Activated naive CD4-positive, alpha-beta T cell treated with anti-CD3 and anti-CD28 coated beads, Interleukin-2, amount 50 U/mL, for 24 hours (primary cell): ENCODE measurements around the gene REEP3.
"Not testable (repeated sequence)": the region's sequence is repeated elsewhere in the genome, so short reads cannot be mapped to it uniquely, and the experiment has no call there.

ENCODE experiments used
- H3K27ac Mint-ChIP-seq: one replicate; pipeline ENCODE4 v1.8.0; 2021; ENCODE audit warnings: mild to moderate bottlenecking, mixed read lengths
- H3K27me3 Mint-ChIP-seq: one replicate; pipeline ENCODE4 v1.8.0; 2021; ENCODE audit warnings: mixed read lengths
- H3K36me3 Mint-ChIP-seq: one replicate; pipeline ENCODE4 v1.8.0; 2021; ENCODE audit warnings: mixed read lengths
- H3K4me1 Mint-ChIP-seq: one replicate; pipeline ENCODE4 v1.8.0; 2021; ENCODE audit warnings: mixed read lengths
- H3K4me3 Mint-ChIP-seq: one replicate; pipeline ENCODE4 v1.8.0; 2021; ENCODE audit warnings: mild to moderate bottlenecking, mixed read lengths
- H3K9me3 Mint-ChIP-seq: one replicate; pipeline ENCODE4 v1.8.0; 2021; ENCODE audit warnings: mixed read lengths

REEP3 gene

GRCh38 chr10:63520500-63521415 is at the start of gene REEP3:
Gene REEP3, plus strand, starts transcription at chr10:63521401. Its CDS starts 145 bp downstream, at chr10:63521546.
- Mint-ChIP-seq H3K4me1 (peaks cover 68% of the 10 kb centered on the region), H3K27me3 (no peaks in the 10 kb centered on the region)

GRCh38 chr10:63474488-63474887 is 46.7 kb upstream of the REEP3 start:
- Mint-ChIP-seq H3K9me3 (no peaks in the 10 kb centered on the region), H3K27me3 (no peaks in the 10 kb centered on the region), H3K4me3 (no peak overlapping the region), H3K4me1 (peaks cover 42% of the 10 kb centered on the region), H3K27ac (no peak overlapping the region), H3K36me3 (peaks cover 5% of the 10 kb centered on the region)

More at GRCh38 chr10:63520500-63521415, at the start of gene REEP3:
- H3K4me3 Mint-ChIP-seq = peak within 1 kb of the TSS; percentile 86
- H3K27ac Mint-ChIP-seq = peak within 1 kb of the TSS; percentile 91
- H3K36me3 Mint-ChIP-seq = peaks cover 3% of the 10 kb centered on the region
- no peaks in the 10 kb centered on the region for H3K9me3 Mint-ChIP-seq

GRCh38 chr10:63477927-63478326 is 43.3 kb upstream of the REEP3 start:
- H3K4me3 Mint-ChIP-seq = no peak overlapping the region
- H3K27me3 Mint-ChIP-seq = no peaks in the 10 kb centered on the region
- no peaks in the 10 kb centered on the region for H3K9me3 Mint-ChIP-seq
- H3K27ac Mint-ChIP-seq = no peak overlapping the region
- H3K36me3 Mint-ChIP-seq = peaks cover 5% of the 10 kb centered on the region
- H3K4me1 Mint-ChIP-seq = peaks cover 43% of the 10 kb centered on the region

GRCh38 chr10:63478564-63478963 is 42.6 kb upstream of the REEP3 start:
- Mint-ChIP-seq H3K36me3 (peaks cover 5% of the 10 kb centered on the region), H3K27me3 (no peaks in the 10 kb centered on the region), H3K4me3 (no peak overlapping the region), H3K4me1 (peaks cover 46% of the 10 kb centered on the region), H3K27ac (no peak overlapping the region), H3K9me3 (no peaks in the 10 kb centered on the region)

- H3K36me3 Mint-ChIP-seq = peaks cover 5% of the 10 kb centered on the region
- H3K27me3 Mint-ChIP-seq = no peaks in the 10 kb centered on the region
- H3K9me3 Mint-ChIP-seq = no peaks in the 10 kb centered on the region
- no peak overlapping the region for H3K4me3 Mint-ChIP-seq
- H3K27ac Mint-ChIP-seq = no peak overlapping the region
- peaks cover 47% of the 10 kb centered on the region for H3K4me1 Mint-ChIP-seq
Observed at GRCh38 chr10:63480237-63480636, 41.0 kb upstream of the REEP3 start.

- Mint-ChIP-seq H3K9me3 (no peaks in the 10 kb centered on the region), H3K4me1 (peaks cover 43% of the 10 kb centered on the region), H3K36me3 (peaks cover 2% of the 10 kb centered on the region), H3K4me3 (no peak overlapping the region), H3K27me3 (no peaks in the 10 kb centered on the region), H3K27ac (no peak overlapping the region)
Observed at GRCh38 chr10:63481815-63482421, 39.3 kb upstream of the REEP3 start.

GRCh38 chr10:63483983-63484382 is 37.2 kb upstream of the REEP3 start:
- no peak overlapping the region for H3K27ac Mint-ChIP-seq
- no peaks in the 10 kb centered on the region for H3K27me3 Mint-ChIP-seq
- no peak overlapping the region for H3K4me3 Mint-ChIP-seq
- no peaks in the 10 kb centered on the region for H3K9me3 Mint-ChIP-seq
- no peaks in the 10 kb centered on the region for H3K36me3 Mint-ChIP-seq
- H3K4me1 Mint-ChIP-seq = peaks cover 32% of the 10 kb centered on the region

GRCh38 chr10:63487990-63488389 is 33.2 kb upstream of the REEP3 start:
- Mint-ChIP-seq H3K36me3 (peaks cover 4% of the 10 kb centered on the region), H3K27me3 (no peaks in the 10 kb centered on the region), H3K4me1 (peaks cover 21% of the 10 kb centered on the region), H3K4me3 (no peak overlapping the region), H3K27ac (no peak overlapping the region), H3K9me3 (no peaks in the 10 kb centered on the region)

GRCh38 chr10:63489838-63490237 is 31.4 kb upstream of the REEP3 start:
- Mint-ChIP-seq H3K36me3 (peaks cover 4% of the 10 kb centered on the region), H3K4me3 (no peak overlapping the region), H3K4me1 (peaks cover 12% of the 10 kb centered on the region), H3K9me3 (no peaks in the 10 kb centered on the region), H3K27ac (no peak overlapping the region), H3K27me3 (no peaks in the 10 kb centered on the region)

GRCh38 chr10:63491588-63492316 is 29.4 kb upstream of the REEP3 start:
- Mint-ChIP-seq H3K27me3 (no peaks in the 10 kb centered on the region), H3K36me3 (peaks cover 13% of the 10 kb centered on the region), H3K4me1 (peaks cover 21% of the 10 kb centered on the region), H3K4me3 (no peak overlapping the region), H3K9me3 (no peaks in the 10 kb centered on the region), H3K27ac (no peak overlapping the region)

GRCh38 chr10:63492317-63492690 is 28.9 kb upstream of the REEP3 start:
- H3K27ac Mint-ChIP-seq, H3K4me3 Mint-ChIP-seq, H3K9me3 Mint-ChIP-seq, H3K27me3 Mint-ChIP-seq: not testable (repeated sequence)
- H3K36me3 Mint-ChIP-seq = peaks cover 15% of the 10 kb centered on the region
- peaks cover 26% of the 10 kb centered on the region for H3K4me1 Mint-ChIP-seq

GRCh38 chr10:63493004-63493403 is 28.2 kb upstream of the REEP3 start:
- Mint-ChIP-seq H3K27ac (no peak overlapping the region), H3K4me3 (no peak overlapping the region)

GRCh38 chr10:63494951-63495350 is 26.2 kb upstream of the REEP3 start:
- H3K4me1 Mint-ChIP-seq = peaks cover 42% of the 10 kb centered on the region
- H3K4me3 Mint-ChIP-seq = no peak overlapping the region
- H3K9me3 Mint-ChIP-seq = no peaks in the 10 kb centered on the region
- H3K27me3 Mint-ChIP-seq = no peaks in the 10 kb centered on the region
- no peak overlapping the region for H3K27ac Mint-ChIP-seq
- H3K36me3 Mint-ChIP-seq = peaks cover 18% of the 10 kb centered on the region

More at GRCh38 chr10:63493004-63493403, 28.2 kb upstream of the REEP3 start:
- peaks cover 15% of the 10 kb centered on the region for H3K36me3 Mint-ChIP-seq
- peaks cover 32% of the 10 kb centered on the region for H3K4me1 Mint-ChIP-seq
- H3K9me3 Mint-ChIP-seq = no peaks in the 10 kb centered on the region
- no peaks in the 10 kb centered on the region for H3K27me3 Mint-ChIP-seq

- Mint-ChIP-seq H3K4me3 (no peak overlapping the region), H3K4me1 (peaks cover 47% of the 10 kb centered on the region), H3K27me3 (no peaks in the 10 kb centered on the region), H3K36me3 (peaks cover 24% of the 10 kb centered on the region), H3K9me3 (no peaks in the 10 kb centered on the region), H3K27ac (no peak overlapping the region)
Observed at GRCh38 chr10:63496561-63496960, 24.6 kb upstream of the REEP3 start.

- Mint-ChIP-seq H3K27me3 (no peaks in the 10 kb centered on the region), H3K9me3 (no peaks in the 10 kb centered on the region), H3K36me3 (peaks cover 25% of the 10 kb centered on the region), H3K4me1 (peaks cover 41% of the 10 kb centered on the region), H3K27ac (no peak overlapping the region), H3K4me3 (no peak overlapping the region)
Observed at GRCh38 chr10:63497321-63497720, 23.9 kb upstream of the REEP3 start.

- H3K4me3 Mint-ChIP-seq = no peak overlapping the region
- no peaks in the 10 kb centered on the region for H3K27me3 Mint-ChIP-seq
- H3K27ac Mint-ChIP-seq = no peak overlapping the region
- no peaks in the 10 kb centered on the region for H3K9me3 Mint-ChIP-seq
- H3K4me1 Mint-ChIP-seq = peaks cover 45% of the 10 kb centered on the region
- peaks cover 25% of the 10 kb centered on the region for H3K36me3 Mint-ChIP-seq
Observed at GRCh38 chr10:63498665-63499064, 22.5 kb upstream of the REEP3 start.
